Chondrocyte (in vitro differentiated cells): ENCODE results near the gene PRPF6. TPM values are rescaled to one million over a fixed set of nuclear protein-coding genes. Genes with fewer than 3 reads are reported as not detected.
A peak's percentile ranks its signal among the peaks of the same experiment; 100 is the strongest.

Experiments
- DNase-seq: peaks from one replicate; pipeline ENCODE4 v3.0.0; 2021; ENCODE audit warnings: mixed read lengths, low spot score
- H3K27ac Mint-ChIP-seq: one replicate; pipeline ENCODE4 v1.8.0; 2021; ENCODE audit warnings: mild to moderate bottlenecking, moderate library complexity, mixed read lengths; ENCODE audit not compliant: unreplicated experiment
- H3K27me3 Mint-ChIP-seq: 2 replicates; pipeline ENCODE4 v1.8.0; 2021; ENCODE audit warnings: low read depth, mixed read lengths
- H3K36me3 Mint-ChIP-seq: 2 replicates; pipeline ENCODE4 v1.8.0; 2021; ENCODE audit warnings: low read depth, mixed read lengths
- H3K4me1 Mint-ChIP-seq: 2 replicates; pipeline ENCODE4 v1.8.0; 2021; ENCODE audit warnings: low read depth, mild to moderate bottlenecking, mixed read lengths
- H3K4me3 Mint-ChIP-seq: one replicate; pipeline ENCODE4 v1.8.0; 2021; ENCODE audit warnings: mild to moderate bottlenecking, moderate library complexity, mixed read lengths; ENCODE audit not compliant: unreplicated experiment
- H3K9me3 Mint-ChIP-seq: 2 replicates; pipeline ENCODE4 v1.8.0; 2021; ENCODE audit warnings: low read depth, mixed read lengths
- CTCF ChIP-seq: fragments of 200-600 bp; sonication (generic); IDR thresholded peaks from 2 replicates; pipeline ENCODE4 v1.5.0; 2021; ENCODE audit warnings: antibody characterized with exemption, mild to moderate bottlenecking, moderate library complexity
- total RNA-seq: library from RNA; stranded (reverse); gene quantifications from 3 replicates; pipeline ENCODE4 v1.2.1, GENCODE V29; 2021

The PRPF6 gene
- total RNA-seq, 1 donor from 2014 or later = 49.0 TPM

DNA sequence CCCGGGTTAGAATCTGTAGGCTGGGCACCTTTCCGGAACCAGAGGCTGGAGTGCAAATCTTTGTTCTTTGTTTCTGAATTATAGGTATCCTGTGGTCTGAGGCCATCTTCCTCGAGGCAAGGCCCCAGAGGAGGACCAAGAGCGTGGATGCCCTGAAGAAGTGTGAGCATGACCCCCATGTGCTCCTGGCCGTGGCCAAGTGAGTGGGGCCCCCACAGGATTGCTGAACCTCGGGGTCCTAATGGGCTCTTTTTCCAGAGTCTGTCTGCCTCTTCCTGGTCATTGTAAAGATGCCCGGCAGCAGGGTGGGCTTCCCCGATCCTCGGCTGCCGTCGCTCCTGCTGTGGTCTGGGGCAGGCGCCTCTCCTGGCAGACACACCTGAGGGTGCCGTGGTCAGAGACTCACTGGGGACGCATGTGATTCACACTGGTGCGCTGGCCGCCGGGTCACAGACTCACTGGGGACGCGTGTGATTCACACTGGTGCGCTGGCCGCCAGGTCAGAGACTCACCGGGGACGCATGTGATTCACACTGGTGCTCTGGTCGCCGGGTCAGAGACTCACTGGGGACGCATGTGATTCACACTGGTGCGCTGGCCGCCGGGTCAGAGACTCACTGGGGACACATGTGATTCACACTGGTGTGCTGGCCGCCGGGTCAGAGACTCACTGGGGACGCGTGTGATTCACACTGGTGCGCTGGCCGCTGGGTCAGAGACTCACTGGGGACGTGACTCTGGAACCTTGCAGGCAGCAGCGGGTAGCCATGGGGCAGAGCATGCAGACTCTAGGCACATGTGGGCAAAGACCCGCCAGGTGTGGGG, 48.6 kb downstream of the PRPF6 start:
- H3K27ac Mint-ChIP-seq = no peak overlapping the region
- H3K4me1 Mint-ChIP-seq = no peaks in the 10 kb centered on the region
- DNase-seq = peak; percentile 82
- H3K9me3 Mint-ChIP-seq = no peaks in the 10 kb centered on the region
- no peak for TF ChIP-seq CTCF
- peaks cover 45% of the 10 kb centered on the region for H3K36me3 Mint-ChIP-seq
- no peak overlapping the region for H3K4me3 Mint-ChIP-seq
- H3K27me3 Mint-ChIP-seq = no peaks in the 10 kb centered on the region

DNA sequence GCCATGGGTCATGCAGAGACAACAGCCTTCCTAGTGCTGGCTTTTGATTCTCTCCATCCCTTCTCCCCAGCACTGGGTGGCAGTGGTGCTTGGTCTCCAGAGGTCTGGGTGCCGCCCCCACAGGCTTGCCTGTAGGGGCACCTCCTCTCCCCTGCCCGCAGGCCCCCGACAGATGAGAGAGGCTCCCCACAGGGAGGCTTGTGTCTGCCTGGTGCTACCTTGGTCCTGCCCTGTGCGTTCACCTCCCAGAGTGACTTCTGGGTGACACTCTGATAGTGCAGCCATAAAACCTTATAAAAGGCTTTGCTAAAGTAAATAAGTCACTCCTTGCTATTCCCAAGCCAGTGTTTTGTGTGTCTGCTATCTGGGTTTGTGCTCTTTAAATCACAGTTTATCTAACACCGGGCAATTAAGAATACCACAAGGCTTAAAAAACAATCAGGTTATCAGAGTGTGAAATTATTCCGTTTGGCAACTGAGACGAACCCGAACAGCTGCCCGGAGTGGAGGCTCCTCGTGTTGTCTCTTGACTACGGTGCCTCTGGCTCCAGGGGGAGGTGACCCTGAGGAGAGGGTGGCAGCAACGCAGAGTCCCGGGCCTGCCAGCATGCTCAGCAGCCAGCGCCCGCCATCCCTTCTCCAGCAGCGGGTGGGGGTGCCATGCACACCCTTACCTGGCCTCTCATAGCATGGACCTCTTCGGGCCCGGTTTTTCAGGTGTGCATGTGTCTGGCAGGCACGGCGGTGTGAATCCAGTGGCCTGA, 49.6 kb downstream of the PRPF6 start:
- H3K4me1 Mint-ChIP-seq = no peaks in the 10 kb centered on the region
- H3K4me3 Mint-ChIP-seq = no peak overlapping the region

DNA sequence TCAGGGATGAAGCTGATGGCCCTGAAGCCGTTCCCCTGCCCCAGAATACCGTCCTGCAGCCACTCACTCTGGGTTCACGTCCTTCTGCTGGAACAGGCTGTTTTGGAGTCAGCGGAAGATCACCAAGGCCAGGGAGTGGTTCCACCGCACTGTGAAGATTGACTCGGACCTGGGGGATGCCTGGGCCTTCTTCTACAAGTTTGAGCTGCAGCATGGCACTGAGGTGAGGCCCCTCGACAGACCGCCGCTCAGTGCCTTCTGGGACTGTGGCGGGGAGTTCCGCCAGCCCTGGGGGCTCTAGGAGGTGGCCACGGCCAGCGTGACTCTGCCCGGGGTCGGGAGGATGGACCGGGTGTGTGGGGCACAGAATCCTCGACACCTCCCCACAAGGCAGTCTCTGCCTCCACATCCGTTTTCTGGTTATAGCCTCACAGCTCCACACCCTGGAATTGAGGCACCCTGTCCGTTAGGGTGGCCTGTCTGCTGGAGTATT, 50.9 kb downstream of the PRPF6 start:
- H3K36me3 Mint-ChIP-seq = peaks cover 38% of the 10 kb centered on the region

More for the DNA sequence above, 49.6 kb downstream of the PRPF6 start:
- DNase-seq = peak; percentile 81
- TF ChIP-seq CTCF = no peak
- Mint-ChIP-seq H3K36me3 (peaks cover 43% of the 10 kb centered on the region), H3K27me3 (no peaks in the 10 kb centered on the region), H3K9me3 (no peaks in the 10 kb centered on the region), H3K27ac (no peak overlapping the region)

GRCh38 chr20:64032706-64033624, 52.0 kb downstream of the PRPF6 start:
- Mint-ChIP-seq H3K4me1 (peaks cover 2% of the 10 kb centered on the region), H3K27ac (no peak overlapping the region), H3K36me3 (peaks cover 32% of the 10 kb centered on the region), H3K9me3 (no peaks in the 10 kb centered on the region), H3K27me3 (peaks cover 2% of the 10 kb centered on the region), H3K4me3 (no peak overlapping the region)
- no peak for TF ChIP-seq CTCF
- DNase-seq = no peak

More for the DNA sequence above, 50.9 kb downstream of the PRPF6 start:
- Mint-ChIP-seq H3K27me3 (no peaks in the 10 kb centered on the region), H3K27ac (no peak overlapping the region), H3K4me1 (no peaks in the 10 kb centered on the region), H3K9me3 (no peaks in the 10 kb centered on the region), H3K4me3 (no peak overlapping the region)
- DNase-seq = no peak
- TF ChIP-seq CTCF = no peak
